GM18511 (cell line): ENCODE data around the gene CCM2.

Source experiments
- ATAC-seq: cut with Tn5 transposase; IDR thresholded peaks from one replicate; pipeline ENCODE4 v1.9.1; 2021; ENCODE audit warnings: mild to moderate bottlenecking, moderate library complexity; ENCODE audit not compliant: unreplicated experiment

The CCM2 gene

DNA sequence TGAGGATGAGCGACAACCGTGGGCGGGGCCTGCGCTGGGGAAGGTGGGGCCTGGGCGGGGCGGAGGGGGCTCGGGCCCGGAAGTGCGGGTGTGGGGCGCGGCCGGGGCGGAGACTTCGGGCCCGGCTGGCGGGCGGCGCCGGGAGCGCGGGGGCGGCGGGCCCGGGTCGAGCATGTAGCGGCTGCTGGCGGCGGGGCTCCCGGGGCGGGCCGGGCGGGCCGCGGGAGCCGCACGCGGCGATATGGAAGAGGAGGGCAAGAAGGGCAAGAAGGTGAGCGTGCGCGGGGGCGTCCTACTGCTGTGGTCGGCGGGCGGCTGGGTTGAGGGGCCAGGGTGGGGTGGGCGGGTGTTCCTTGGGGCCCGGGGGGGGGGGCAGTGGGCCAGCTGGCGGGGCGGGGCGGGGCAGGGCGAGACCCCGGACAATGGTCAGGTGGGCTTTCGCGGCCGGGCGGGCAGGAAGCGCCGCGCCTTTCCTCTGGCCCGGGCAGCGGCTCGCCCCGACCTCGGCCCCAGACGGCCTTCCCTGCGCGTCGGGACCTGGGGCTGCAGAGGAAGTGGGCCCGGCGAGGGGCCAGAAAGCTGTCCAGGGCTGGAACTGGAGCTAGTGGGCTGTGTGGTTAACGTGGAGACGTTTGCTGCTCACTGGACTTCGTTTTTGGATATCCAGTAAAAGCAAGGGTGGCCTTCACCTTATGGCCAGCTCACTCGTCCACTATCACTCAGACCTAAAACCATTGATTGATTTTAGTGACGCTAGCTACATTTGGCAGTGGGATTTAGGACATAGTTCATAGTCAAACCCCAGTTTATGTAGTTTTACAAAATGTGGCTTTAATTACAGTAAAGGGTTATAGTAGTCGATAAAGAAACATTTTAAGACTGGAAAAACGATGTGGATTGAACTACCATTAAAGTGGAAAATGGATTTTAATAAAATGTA, at the start of gene CCM2:
Gene CCM2 (plus strand): TSS at position 109 of the 940 bp plus-strand sequence. CDS start 133 bp downstream, at position 242.
- peak; percentile 12 for ATAC-seq

DNA sequence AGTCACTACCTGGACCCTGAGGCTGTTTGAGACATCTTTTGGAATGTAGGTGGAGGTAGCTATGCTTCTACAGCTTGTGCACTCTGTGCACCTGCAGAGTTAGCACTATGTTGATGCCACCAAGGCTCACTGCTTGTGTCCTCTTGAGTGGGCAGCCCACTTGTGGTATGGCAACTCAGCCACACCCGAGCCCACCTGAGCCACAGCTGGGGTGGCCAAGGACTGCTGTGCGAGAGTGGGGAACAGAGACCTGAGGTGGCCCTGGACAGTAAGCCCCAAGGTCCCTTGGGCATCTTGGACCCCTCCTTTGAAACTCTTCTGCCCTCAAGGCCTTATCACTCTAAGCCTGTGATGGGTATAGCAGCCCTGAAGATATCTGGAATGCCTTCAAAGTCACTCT, 46.8 kb upstream of the CCM2 start:
- no peak for ATAC-seq

DNA sequence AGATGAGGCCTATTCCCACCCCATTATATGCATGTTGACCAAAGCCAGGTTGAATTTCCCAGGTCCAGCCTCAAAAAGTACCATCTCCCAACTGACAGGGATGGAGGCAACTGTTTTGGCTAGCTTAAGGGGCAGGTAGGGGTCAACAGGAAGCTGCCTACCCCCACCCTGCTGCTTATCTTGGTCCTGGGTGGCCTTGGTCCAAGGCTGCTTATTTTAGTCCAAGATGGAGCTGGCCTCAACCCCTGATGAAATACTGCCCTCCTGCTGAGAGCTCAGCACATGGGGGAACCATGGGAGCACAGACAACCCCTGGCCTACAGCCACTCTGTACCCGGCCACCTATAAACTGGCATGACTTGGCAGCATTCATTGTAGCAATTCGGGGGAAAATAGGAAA, 44.3 kb upstream of the CCM2 start:
- no peak for ATAC-seq

DNA sequence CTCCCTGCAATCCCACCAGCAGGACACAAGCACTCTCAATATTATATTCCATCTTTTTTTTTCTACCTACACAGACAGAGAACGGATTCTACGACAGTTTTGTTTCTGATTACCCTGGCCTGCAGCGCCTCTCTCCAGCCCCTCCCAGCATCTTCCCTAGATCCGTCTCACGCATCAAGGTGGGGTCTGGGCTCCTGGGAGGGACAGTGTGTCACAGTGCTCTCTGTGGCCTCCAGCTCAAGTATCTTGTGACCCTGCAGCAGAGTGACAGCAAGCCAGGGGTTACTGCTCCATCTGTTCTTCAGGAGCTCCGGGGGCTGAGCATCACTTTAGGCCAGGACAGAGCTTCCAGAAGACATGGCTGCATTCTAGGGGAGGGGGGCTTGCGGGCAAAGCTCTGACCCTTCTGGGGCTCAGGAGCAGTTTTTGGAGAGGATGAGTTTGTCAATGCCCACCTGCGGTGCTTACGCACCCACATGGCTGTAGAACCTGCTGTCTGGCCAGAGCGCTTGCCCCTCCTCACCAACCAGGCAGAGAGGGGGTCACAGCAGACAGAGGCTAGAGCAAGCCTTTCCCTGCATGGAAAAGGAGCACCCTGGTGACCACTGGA, 43.7 kb upstream of the CCM2 start:
- ATAC-seq, result no peak

DNA sequence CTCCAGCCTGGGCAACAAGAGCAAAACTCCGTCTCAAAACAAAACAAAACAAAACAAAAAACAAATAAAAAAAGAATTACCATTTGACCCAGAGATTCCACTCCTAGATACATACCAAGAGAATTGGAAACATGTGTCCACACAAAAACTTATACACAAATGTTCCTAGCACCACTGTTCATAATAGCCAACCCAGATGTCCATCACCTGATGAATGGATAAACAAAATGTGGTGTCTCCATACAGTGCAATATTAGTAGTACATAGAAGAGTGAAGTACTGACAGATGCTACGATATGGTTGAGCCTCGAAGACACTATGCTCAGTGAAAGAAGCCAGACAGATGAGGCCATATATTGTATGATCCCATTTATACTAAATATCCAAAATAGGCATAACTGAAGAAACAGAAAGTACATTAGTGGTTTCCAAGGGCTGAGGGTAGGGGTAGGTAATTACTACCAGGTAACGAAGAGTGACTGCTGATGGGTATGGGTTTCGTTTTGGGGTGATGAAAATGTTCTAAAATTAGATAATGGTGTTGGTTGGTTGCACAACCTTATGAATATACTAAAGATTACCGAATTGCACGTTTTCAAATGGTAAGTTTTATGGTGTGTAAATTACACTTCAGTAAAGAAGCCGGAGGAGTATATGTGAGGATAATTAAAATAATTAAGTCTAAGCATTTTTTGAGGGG, 41.2 kb upstream of the CCM2 start:
- ATAC-seq, result no peak

DNA sequence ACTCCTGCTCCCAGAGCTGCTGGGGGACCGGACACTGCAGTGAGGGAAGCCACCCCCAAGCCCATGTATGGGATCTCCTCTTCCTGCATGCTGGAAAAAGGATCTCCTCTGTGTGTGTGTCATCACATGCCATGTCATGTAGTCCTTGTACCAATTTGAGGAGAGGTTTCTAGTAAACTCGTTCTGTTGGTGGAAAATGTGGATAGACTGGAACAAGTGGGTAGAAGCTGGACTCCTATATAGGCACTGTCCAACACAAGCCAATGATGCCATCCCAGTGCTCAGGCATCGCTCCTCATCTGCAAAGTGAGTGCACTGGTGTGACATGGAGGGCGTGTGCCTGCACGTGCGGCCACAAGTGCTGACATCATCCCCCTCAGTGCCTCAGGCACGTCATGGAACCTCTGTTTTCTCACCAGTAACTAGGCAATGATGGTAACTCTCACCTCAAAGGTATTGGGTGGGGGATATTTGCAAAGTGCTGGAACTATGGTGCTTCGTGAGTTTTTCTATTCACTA, 40.5 kb upstream of the CCM2 start:
- ATAC-seq, result peak; percentile 36

DNA sequence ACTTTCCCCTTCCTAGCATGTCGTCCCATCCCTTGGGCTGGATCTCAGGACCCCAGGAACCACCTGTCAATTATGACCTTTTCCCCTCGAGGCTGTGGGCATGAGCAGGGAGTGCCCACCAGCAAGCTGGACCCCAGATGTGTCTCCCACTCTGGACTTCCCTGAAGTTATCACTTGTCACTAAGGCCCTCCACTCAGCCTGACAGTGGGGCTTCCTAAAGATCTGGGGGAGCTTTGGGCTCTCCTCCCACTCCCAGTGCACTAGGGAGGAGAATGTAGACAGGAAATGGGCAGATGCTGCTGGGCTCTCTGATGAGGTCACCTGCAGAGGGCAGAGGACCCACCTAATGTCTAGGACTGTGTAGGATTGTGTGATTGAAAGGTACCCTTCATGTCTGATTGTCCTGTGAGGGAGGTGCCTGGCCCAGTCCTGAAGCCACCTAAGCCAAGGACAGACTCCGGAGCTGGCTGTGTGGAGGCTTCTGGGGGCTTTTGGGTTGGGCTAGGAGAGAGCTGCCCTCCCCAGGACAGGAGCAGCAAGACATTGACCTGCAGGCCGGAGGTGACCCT, 39.9 kb upstream of the CCM2 start:
- no peak for ATAC-seq

DNA sequence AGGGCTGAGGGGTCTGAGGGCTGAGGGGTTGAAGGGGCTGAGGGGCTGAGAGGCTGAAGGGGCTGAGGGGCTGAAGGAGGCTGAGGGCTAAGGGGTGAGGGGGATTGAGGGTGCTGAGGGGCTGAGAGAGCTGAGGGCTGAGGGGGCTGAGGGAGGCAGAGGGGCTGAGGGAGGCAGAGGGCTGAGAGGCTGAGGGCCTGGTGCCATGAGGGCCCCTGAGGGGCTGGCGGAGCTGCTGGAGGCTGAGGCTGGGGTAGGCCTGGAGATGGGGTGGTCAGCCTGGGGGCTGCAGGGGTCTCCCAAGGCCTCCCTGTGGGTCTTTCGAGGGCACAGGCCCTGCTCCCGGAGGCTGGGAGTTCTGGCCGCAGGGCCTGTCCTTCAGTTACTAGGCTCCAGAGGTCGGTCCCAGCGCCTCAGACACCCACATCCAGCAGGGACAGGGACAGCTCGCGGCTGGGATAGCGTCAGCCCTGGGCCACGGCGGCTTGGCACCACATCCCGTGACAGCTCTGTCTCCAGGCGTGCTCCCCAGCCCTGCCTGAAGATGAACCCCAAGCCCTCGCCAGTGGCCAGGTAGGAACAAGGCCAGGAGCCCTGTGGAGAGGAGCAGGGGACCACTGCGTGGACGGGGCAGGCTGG, 38.0 kb upstream of the CCM2 start:
- ATAC-seq, result no peak

DNA sequence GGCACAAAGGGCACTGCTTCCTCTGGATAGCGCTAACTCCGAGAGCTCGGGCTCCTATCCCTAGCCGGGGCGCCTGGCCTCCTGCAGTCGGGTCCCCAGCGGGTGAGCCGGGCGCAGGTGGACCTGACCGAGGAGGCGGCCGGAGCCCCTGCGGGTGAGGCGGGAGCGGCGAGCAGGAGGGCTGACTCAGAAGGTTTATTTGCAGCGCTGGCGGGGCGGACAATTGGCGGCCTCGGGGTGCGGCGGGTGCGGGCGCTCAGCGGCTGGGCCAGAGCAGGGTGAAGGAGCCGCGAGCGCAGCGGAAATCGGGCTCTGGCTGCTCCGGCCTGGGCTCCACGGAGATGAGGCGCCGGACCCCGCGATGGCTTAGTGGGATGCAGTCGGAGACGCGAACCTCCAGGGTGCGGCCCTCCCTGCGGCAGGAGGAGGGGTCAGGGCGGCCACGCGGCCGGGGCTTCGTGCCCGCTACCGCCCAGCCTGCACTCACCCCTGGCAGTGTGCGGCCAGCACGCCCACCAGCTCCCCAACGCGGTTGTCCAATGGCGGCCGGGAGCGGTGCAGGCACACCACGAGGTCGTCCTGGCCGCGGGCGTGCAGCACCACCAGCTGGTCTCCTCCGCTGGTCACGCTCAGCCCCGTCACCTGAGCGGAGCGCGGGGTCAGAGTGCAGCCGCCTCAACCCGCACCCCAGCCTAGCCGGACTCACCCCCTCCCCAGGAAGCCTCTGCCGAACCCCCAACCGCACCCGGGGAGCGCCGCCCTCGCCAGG, 37.3 kb upstream of the CCM2 start:
- ATAC-seq, result no peak

DNA sequence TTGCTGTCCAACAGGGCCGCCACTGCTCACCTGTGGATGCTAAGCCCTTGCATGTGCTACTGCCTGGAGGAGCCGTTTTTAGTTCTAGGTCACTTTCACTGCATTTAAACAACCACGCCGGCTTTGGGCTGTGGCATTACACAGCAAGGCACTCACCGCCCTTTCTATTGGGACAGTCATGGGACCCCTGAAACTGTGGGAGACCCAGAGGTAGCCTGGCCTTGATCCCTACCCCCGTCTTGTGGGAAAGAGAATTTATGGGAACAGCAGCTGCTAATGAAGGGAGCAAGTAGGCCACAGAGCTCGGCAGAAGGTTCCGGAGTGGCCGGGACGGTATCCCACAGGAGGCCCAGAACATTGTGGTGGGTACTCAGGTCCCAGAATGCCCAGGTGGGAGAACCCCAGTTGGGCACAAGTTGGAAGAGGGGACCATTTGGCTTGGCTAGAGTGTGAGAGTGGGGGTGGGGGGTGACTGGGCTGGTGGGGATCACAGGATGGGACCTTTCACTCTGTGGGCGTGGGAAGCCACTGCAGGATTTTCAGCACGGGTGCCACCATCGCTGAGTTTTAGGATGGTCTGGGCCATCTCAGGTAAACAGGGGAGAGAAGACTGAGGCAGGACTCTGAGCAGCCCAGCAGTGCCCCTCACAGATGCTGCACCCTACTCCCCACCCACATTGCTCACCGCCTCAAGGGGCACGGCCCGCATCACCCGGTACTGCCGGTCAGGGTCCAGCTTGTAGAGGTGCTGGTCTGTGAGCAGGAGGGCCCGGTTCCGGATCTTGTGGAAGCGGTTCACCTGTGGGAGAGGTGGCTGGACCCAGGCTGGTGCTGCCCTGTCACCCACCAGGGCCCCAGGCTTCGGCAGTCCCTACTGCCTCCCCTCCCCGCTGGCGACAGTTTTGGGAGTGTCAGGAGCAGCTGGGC, 36.4 kb upstream of the CCM2 start:
- no peak for ATAC-seq

DNA sequence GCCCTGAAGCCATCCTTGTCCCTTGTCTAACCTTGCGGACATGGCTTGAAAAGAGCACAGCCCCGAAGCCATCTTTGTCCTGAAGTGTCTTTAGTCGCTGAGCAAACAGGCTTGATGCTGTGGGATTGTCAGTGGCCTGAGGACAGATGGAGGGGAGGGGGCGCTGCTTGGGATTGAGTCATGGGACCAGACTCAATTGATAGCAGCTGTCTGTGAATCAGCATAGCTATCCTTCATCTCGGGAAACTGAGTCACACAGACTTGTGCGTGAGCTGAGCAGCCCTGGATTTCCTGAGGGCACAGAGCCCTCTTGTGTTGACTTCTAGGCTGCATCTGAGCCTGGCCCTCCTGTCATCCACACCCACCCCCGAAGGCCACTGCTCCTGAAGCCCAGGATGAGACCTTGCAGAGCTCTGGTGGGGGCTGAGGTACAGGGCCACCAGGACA, 35.6 kb upstream of the CCM2 start:
- no peak for ATAC-seq

DNA sequence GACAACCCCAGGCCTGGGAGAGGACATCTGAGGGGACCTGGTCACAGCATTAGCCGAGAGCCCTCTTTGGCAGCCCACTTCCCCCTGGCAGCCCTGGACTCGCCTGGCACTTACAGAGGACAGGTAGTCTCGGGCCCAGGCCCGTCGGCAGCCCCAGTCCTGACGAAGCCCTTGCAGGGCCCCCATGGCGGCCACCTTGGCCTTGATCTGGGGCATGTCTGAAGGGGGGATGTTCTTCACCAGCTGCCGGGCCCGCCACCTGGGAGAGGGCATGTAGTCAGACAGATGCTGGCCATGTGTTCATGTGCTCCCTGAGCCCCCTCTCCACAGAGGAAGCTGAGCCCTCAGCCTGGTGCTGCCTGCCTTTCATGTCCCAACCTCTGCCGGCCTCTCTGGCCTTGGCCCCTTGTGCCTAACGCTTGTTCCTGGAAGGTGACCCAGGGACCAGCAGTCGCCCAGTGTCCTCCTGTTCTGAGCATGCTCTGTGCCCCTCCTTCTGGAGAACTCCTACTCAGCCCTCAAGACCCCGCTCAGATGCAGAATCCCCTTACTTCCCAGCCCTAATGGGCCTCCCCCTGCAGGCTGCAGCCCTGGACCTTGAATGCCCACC, 35.1 kb upstream of the CCM2 start:
- ATAC-seq, result no peak

DNA sequence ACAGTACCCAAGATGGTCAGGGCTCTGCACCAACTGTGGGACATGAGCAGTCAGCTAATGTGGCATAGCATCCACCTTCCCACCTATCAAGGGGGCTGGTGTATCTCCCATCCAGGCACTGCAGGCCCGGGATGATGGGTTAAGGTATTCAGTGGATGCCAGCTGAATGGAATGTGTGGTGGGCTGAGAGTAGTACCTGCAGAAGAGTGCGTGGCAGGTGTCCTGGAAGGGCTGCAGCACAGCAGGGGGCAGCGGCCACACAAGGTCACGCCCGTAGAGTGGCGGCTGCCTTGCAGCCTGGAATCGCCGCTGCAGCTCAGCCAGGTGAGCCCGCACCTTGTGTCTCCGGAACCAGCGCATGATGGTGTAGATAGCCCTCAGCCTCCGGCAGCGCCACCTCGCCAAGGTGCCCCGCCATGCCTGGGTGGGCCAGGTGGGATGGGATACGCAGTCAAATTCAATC, 34.5 kb upstream of the CCM2 start:
- no peak for ATAC-seq

DNA sequence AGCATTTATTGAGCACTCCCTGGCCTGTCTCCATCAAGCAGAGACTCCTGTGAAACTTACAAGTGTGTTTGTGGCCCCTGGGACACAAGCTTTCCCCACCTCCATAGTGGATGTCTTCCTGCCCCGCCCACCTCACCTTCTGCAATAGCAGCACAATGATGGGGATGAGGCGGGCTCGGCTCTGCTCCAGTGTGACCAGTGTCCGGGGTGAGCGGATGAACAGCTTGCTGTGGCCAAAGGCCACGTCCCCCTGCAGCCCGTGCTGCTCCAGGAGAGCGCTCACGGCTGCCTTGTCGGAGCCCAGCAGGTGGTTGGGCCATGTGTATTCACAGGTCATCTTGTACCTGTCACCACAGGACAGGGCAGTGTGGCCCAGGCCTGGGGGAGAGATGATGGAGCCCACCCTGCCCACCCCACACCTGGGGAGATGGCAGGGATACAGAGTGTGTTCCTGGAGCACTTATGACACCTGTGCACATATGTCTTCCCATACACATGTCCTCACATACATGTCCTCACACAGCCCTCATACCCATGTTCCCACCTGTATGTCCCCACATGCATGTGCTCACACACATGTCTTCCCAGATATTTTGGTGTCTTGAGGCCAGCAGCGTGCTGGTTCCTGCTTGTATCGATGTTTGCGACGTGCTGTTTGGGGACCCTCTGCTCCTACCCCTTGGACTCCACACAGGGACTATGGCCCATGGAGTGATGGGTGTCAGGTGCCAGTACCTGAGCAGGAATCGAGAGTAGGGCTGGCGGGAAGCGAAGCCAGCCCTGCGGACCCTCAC, 33.9 kb upstream of the CCM2 start:
- no peak for ATAC-seq

DNA sequence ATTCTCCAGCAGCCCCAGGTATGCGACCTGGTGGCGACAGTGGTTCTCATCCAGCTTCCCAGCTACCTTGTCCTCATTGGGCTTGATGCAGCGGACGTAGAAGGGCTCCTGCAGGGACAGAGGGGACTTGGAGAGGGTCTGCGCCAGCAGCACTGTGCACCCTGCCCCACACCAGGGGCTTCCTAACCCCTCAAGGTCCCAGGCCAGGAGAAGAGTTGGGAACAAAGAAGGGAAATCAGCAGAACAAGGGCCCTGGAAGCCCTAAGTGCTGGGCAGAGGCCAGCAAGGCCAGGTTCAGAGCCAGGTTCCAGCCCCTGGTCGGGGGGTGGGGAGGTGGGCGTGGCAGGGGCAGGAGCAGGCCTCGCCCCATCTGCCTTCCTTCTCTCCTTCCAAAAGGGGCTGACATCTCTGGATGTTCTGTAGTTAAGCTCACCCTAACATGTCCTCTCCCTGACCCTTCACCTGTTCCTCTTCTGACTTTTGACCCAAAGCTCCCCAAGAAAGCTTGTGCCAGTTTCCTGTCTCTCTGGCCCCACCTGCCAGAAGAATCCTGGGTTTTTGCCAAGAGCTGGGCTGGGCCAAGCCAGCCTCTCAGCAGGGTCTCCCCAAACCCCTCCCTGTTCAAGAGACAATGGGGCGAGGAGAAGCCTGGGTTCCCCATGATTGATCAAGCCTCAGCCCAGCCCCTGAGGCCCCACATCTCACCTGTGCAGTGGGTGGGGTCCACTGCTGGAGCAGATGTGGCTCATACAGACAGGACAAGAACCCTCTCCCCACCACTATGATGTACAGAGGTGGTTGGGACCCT, 33.1 kb upstream of the CCM2 start:
- ATAC-seq, result no peak

DNA sequence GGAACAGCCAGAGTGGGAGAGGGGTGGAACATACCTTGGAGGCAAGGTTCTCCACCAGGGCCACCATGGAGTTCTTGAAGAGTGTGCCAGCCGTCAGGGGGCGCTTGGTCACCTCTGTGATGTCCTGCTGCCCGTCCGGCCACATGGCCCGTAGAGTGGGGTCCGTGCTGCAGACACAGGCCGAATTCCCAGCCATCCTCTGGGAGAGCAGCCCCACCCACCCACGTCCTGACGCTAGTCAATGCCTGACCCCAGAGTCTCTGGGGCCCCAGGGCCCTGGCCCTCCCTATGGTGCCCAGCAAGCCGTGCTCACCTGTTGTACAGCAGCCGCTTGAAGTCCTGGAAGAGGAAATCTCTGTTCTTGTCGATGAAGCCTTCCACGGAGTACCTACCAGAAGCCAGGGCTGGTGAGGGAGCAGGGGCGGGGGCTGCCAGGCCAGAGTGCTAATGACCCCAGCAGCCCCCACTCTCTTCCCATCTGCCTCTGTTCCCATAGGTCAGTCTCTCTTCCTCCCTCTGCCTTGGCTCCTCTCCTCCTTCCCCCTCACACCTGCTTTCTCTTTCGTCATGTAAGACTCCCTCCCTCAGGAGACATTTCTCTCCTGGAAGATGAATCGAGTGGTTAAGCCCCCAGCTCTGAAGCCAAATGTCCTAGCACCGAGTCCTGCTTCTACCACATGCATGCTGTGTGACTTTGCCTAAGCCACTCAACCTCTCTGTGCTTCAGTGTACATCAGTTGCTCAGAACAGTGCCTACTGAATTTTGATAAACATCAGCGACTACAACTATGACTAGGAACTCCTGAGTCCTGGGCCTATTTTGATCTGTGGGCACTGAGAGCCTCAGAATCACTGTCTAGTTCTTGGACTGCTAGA, 32.2 kb upstream of the CCM2 start:
- ATAC-seq, result no peak
